G401.6 (cell line): ENCODE measurements around the gene GNAO1.

ENCODE experiments used
- FAIRE-seq: peaks from 2 replicates; lab custom pipeline; 2012; peaks lifted over from hg19 to GRCh38; lab: Jason Lieb, UNC

The GNAO1 gene

DNA sequence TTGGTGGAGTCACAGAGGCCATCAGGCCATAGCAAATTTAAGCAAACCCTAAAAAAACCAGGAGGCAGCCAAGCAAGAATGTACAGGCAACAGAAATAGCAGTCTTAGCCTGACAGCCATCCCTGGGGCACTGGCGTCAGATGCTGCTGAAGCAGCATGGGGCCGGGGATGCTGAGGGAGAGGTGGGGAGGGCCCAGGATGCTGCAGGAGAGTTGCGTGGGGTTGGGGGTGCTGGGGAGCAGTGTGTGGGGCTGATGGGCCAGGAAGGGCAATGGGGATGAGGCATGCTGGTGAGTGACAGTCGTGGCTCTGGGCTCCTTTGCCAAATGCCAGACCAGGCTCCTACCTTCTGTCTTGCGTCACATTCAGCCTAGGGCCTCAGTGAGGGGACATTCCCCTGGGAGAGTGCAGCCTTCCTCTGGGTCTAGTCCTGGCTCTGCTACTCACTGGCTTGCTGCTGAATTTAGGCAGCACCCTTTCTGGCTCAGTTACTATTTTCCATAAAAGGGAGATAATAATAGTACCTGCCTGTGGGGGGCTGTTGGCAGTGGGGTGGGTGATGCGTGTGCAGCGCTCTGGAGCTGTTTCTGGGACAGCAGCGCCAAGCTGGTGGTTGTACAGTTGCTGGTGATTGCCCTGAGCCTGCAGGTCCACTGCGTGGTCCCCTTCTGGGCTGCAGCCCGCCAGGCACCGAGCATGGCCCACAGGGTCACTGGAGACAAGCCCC is 146.0 kb downstream of the GNAO1 start:
- FAIRE-seq = no peak

DNA sequence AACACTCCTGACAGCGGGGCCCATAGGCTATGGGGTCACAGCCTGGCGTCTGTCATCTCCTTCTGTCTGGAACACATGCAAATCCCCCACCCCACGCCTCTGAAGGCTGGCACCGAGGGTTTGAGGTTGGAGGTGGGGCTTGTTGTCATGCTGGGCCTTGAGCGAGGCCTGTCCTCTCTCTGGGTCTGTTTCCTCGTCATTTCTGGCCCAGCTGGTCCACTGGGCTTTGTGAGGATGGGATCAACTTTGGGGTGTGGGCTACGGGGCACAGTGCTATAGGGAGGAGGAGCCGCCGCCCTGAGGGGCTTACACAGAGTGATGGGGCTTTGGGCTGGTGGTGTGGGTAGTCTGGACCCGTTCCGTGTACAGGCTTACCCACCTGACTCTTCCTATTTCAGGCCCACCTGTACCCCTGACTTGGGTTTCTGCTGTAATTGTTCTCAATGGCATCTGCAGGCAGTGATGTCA is 146.6 kb downstream of the GNAO1 start:
- no peak for FAIRE-seq

DNA sequence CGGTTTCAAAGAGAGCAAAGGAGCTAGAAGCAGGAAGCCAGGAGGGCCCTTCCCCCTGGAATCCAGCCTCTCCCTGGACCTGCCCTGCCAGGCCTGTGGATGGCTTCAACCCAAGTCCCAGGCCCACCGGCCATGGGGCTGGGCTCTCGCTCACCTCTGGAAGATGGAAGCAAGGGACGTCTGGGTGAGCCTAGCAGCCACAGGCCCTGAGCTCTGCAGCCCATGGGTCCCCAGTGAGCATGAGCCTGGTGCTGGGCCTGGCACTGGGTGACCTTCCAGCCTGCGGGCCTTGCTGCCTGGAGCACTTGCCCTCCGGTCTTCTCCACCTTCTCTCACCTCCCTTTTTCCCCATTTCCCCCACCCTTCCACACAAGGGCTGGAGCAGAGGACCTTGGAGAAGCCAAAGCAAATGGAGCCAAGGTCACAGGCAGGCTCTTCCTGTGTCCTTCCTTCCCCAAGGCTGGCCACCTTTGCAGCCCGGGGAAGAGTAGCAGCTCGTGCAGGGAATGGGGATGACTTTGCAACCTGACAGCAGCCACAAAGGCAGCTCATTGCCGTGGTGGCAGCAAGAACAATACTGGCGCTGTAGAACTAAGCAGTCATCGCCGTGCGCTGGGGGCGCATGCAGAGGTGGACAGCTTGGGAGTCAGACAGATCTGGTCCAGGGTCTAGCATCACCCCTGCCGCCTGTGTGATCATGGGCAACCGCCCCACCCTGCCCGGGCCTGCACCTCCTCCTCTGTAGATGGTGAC is 147.5 kb downstream of the GNAO1 start:
- FAIRE-seq = no peak

DNA sequence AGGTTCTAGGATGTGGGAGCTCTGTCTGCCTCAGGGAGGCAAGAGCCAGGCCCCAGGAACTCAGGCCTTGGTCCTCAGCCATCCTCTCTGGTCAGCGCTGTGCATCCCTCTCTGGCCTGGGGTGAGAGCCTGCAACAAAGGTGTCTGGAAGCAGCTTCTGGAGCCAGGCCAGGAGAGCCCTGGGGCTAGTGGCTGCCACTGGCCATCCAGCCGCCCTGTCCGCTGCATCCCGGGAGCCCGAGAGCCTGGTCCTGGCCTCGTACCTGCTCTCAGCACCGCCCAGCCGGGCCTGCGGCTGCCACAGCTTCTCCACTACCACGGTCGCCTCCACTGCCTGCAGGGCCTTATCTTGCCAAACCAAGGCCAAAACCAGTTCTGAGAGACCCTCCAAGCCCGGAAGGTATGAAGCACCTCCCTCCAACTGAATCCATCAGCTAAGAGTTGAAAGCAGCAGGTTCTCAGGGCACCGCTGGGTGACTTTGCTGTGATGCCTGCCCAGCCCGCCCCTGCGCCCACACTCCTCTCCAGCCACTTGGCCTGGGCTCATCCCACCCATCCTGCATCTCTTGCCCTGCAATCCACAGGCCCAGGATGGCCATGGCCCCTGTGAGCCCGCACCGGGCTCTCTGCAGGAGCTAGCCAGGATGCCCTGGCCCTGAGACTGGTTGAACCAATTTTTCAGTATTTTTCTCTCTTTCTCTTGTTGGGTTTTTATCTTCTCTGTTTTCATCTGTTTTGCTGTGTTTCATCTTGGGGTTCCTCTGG is 148.3 kb downstream of the GNAO1 start:
- no peak for FAIRE-seq

DNA sequence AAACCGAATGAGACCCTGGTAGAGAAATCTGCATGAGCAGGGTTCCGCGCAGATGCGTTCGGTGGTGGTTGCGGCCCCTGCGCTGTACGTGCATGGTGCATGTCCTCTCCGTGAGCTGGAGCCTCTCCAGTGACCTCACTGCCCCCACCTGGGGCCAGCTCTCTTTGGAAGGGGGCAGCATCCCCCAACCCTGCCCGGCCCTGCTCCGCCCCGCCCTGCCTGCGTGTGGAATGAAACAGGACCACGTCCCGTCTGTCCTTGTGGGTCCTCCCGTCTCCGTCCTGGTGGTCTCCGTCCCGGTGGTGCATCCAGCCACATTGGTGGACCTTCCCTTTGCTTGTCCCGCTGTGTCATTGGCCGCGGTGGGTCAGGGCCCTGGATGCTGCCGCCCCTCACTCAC is 149.1 kb downstream of the GNAO1 start:
- no peak for FAIRE-seq

DNA sequence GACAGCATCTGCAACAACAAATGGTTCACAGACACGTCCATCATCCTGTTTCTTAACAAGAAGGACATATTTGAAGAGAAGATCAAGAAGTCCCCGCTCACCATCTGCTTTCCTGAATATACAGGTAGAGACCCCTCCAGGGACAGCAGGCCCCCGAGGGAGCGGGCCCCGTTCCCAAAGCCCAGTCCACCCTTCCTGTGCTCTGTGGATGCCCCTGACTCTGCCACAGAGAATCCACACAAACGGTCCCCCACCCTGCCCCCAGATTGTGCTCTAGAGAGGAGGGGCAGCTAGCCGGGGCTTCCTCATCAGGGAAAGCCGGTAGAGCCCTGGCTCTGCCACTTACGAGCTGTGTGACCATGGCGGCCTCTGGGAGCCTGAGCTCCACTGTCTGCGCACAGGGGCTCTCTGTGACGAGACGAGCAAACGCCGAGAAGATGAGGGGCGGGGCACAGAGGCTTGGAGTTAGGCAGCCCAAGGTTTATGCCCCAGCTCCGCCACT is 149.6 kb downstream of the GNAO1 start:
- FAIRE-seq = no peak

DNA sequence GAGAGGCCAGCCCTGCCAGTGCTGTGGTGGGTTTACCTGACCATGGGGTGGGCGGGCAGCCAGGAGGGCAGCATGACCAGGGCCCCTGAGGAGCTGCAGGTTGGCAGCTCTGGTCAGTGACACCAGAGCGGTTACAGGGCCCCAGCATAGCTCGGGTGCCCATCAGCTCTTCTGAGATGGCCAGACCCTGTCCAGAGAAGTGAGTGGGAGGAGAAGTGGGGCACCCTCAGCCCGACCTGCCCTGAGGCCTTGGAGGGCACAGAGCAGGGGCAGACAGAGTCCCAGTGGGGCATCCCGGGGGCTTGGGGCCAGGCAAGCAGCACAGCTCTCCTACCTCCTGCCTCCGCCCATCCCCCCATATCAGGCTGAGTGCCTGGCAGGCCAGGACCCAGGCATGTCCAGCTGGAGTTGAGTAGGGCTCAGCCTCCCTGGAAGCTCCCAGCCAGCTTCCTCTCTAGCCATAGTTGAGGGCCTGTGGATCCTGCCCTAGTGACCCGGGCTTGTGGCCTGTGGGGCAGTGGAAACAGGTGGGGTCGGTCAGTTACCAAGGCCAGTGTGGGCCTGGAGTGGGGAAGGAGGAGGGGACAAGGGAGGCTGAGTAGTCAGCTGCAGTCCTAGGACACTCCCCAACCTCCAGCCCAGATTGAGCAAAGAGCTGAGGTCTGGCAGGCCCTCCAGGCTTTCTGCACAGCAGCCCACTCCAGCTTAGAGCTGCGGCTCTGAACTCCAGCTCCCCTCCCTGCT is 150.5 kb downstream of the GNAO1 start:
- no peak for FAIRE-seq

DNA sequence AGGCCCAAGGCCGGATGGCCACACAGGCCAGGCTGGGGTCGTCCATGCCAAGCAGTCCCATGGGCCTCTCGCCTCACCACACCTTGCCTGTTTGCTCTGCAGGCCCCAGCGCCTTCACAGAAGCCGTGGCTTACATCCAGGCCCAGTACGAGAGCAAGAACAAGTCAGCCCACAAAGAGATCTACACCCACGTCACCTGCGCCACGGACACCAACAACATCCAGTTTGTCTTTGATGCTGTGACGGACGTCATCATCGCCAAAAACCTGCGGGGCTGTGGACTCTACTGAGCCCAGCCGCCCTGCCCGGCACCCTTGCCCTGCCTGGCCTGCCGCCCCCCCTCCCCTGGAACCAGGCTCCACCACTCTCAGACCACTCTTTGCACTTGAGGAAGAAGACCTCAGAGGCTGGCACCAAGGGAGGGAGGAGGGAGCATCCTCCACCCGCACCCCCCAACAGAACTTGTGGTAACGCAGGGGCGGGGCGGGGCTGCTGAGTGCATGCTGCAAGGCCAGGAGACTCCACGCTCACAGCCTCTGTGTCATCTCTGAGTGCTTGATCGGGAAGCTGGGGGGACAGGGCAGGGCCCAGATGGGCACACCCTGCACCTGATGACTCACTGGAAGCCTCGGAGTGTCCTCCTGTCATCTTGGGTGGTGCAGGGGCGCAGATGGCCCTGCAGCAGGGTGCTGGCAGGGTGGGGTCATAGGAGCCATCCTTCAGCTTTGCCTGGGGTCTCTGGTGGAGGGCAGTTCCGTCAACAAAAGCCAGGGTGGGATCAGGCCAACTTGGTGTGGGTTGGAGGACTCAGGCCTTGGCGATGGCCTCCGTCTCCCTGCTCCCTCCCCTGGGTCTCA is 152.6 kb downstream of the GNAO1 start:
- no peak for FAIRE-seq

DNA sequence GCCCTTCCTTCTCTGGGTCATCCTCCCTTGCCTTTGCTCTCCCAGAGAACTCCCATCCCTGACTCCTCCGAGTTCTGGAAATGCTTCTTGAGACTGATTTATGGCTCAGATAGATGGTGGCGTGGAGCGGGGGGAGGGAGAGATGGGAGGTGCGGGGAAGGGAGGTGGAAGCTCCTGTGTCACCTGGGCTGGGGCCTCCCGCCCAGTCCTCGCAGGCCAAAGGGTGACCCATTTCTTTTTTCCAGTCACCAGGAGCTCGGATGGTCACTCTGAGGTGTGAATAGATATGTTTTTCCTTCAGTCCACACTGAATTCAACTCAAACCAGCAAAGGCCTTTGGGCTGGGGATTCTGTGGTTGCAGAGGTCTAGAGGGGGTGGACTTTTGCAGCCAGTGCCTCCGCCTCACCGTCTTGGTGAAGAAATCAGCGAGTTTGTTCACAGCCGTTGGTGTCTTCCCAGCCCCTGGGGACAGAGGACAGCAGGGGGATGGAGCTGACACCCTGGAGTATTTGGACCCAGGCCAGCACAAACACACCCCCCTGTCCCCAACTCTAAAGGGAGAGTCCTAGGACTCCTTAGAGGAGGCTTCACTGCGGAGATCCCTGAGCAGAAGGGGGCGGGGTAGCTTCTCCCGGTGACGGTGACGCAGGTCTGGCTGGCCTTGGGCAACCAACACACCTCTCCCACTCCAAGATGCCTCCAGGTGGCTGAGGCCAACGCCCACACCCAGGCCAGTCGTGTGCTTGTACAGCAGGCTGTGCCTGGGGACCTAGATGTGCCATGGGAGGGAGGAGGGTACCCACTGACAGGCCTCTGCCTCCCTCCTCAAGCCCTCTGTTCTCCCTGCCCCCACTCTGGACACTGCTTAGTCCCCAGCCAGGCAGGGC is 153.5 kb downstream of the GNAO1 start:
- FAIRE-seq = no peak

DNA sequence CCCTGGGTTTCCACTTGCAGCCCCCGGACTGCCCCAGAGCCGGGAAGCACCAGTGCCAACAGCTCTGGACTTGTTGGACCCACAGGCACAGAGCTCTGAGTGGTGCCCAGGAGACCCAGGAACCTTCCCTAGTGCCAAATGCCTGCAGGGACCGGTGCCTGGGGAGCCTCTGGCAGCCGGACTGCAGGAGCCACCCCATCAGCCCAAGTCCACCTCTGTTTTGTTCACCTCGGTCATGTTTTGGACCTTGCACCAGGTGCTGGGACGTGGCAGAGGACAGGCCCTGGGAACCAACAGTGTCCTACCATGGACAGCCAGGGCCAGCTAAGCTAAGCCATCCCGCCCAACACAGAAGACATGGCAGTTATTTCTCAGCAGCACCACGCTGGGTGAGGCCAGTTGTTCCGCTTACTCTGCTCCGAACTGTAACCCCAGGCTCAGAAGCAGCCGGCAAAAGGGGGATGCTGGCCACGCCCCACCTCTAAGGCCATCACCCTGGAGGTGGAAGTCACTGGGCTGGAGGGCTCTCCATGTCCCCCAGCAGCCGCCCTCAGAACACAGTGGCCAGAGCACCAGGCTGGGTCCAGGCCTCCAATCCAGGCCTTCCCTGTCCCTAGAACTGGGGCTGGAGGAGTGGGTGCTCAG is 154.2 kb downstream of the GNAO1 start:
- FAIRE-seq = no peak

DNA sequence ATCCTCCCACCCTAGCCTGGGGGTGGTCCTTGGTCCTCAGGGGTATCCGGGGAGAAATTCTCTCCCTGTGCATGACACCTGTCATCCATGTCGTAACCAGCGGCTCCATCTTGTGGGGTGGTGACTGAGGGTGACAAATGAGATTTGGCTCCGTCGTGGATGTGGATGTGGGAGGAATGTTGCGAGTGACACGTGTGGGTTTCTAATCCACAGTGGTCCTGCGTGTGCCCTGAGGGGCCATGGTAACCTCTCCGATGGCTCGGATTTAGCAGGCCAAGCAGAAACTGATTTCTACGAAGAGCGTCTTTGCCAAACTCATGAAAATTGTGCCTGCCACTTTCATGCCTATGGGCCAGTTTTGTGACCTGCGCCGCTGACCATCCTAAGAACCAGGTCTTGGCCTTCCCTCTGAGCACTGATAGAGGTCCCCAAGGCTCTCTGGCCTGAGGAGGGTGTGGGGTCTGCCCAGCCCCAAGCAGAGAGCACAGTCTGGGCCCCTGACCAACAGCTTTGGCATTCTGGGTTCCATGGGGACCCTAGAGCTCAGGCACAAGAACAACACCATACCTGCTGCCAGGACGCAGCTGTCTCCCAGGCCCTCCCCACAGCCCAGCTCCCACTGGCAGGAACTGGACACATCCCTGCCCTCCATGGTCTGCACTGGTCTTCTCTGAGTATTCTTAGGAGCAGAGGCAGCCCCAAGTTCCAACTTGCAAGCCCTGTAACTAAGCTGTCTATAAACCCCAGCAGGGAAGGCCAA is 155.0 kb downstream of the GNAO1 start:
- no peak for FAIRE-seq

DNA sequence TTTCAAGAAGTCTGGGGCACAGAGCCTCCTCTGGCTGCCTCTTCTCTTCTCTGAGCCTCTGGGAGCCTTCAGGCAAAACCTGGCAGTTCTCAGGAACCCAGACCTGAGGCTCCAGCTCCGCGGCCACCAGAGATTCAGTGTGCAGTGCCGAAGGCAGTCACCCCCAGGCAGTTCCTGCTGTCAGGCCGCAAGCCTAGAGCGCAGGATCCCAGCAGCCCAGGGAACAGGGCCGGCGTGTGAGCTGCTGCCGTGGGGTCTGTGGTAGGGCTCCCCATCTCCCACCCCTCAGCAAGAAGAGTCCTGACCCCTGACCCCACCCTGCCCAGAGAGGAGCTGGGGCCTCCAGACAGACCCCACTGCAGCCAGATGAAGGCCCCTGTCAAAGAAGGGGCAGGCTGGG is 155.9 kb downstream of the GNAO1 start:
- no peak for FAIRE-seq

DNA sequence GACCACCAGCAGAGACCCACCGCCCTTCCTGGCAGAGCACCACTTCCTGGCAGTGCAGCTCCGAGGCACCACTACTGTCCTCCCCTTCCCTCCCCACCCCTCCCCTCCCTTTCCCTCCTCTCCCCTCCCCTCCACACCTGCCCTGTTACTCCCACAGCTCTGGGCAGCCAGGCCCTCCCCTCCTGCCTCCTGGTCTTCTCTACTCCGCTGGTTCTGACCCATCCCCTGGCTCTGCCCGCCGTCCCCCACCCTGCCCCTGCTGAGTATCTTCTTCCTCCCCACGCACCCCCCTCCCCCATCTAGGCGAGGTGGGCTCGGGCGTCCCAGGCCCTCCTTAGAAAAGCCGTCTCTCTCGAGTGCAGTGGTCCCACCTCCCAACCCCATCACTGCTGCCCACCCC is 156.4 kb downstream of the GNAO1 start:
- FAIRE-seq = no peak

DNA sequence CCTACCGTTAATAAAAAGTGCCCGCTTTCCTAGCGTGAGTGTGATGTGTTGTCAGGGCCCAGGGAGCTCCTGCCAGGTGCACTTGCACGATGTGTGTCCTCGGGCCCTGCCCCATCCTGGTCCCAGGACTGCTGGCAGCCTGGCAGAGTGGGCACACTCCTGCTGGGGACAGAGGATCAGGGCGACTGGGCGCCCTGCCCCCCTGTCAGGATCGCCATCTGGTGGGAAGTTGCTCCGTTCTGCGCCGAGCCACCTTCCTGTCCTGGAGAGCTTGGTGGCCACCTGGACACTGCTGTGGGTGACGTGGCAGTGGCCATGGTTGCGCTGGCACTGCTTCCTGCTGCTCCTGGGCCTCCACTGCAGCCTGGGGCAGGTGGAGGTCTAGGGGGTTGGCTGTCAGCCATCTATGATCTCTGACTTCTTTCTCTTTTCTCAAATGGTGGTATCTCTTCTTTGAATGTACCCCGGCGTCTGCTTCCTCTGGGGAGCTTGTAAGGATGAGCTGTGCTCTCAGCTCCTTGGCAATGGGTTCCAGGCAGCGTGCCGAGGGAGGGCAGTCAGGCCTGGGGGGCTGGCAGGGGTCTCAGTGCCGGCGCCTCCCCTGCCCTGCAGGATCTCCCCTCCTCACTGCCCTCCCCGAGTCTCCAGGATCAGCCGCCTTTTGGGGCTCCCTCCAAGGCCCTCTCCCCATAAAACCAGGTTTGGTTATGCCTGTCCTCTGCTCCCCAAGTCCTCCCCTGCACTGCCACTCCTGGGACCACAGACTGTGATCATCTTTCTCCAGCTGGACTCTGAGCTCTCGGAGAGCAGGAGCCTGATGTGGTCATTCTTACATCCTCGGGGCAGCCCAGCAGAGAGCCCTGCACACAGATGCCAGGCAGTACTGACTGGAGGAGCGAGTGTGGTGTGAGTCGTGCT is 157.1 kb downstream of the GNAO1 start:
- FAIRE-seq = no peak

DNA sequence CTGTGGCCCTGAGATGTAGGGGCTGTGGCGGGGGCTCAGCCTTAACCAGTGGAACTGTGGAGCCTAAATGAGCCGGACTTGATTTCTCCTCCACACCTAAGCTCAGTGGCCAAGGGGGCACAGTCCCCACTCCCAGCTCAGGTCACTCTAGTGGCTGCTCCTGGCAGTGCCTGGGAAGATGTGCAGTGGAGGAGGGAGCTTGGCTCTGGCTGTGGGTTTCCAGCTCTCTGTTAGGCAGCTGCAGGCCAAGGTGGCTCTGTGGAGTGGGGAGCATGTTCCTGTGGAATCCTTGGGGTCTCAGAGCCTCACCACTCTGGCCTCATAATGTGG is 157.8 kb downstream of the GNAO1 start:
- no peak for FAIRE-seq

DNA sequence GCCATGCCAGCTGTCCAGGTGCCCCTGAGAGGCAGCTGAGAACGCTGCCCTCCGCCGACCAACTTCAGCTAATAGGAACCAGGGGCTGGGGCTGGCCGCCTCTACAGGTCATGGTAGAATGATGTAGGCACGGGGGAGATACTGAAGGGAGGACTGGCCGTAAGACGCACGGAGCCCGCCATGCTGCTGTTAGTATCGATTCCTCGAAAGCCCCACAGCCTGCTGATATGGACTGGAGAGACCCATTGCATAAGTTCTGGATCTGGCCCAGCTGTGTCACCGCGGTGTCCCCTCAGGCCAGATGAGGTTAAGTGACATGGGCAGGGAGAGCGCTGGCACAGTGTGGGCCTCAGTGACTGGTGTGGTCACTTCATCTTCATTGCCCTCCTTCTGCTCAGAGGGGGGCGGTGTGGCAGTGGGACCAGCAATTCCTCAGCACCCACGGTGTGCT is 158.4 kb downstream of the GNAO1 start:
- no peak for FAIRE-seq

DNA sequence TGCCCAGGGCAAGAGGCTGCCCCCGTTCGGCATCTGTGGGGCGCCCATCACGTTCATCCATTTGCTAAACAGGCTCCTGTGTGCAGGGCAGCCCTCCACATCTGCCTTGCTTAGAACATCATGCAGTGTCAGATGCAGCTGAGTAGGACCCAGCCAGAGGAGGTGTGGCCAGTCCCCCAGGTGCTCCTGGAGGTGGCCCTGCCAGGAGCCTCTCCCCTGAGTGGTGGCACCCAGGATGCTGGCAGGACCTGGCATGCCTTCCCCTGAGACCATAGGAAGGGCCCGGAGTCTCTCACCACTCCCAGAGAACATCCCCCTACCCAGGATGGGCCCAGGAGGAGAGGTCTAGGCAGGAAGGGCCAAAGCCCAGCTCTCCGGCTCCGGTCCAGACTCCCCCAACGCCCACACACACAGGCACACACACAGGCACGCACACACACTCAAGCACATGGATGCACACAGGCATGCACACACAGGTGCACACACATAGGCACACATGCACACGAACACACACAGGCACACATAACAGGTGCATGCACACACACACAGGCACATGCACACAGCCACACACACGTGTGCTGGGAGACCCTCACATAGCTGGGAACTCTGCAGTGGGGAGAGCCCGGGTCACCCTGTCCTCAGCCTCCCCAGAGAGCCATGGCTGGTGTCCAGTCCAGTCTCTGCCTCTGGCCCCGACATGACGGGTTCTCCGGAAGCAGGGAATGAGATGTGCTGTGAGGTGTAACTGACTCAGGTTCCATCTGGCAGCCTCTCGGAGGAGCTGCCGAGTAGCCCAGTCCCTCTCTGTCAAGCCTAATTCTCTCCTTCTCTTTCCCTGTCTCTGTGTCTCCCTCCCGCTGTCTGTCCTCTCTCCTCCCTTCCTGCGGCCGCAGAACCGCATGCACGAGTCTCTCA is 159.5 kb downstream of the GNAO1 start:
- no peak for FAIRE-seq
